IMR-90 (cell line): ENCODE measurements around the gene ALOX15B. TPM values are rescaled to one million over a fixed set of nuclear protein-coding genes. Genes with fewer than 3 reads are reported as not detected.

Experiments used
- ATAC-seq: fragments of 200-7000 bp; cut with Tn5 transposase; 2 replicates; pipeline ENCODE4 v1.9.1; 2020; ENCODE audit warnings: low read depth, mild to moderate bottlenecking, moderate library complexity
- BruUV-seq: library from RNA; stranded (reverse); fragments of 400-500 nt; replicated peaks from 2 replicates; lab custom pipeline; 2021; lab: Mats Ljungman, UMichigan
- CTCF ChIA-PET: fragments of 300-600 bp; formaldehyde crosslinking; extraction: SDS; loops from one replicate; lab custom pipeline; 2021; ENCODE audit warnings: antibody characterized with exemption; lab: Yijun Ruan, JAX
- POLR2A ChIA-PET: fragments of 300-600 bp; sonication (Branson Sonifier 250); formaldehyde crosslinking; loops from one replicate; lab custom pipeline; 2022; ENCODE audit warnings: antibody characterized with exemption; ENCODE audit not compliant: unreplicated experiment; lab: Charles Lee
- DNase-seq: peaks from one replicate; pipeline ENCODE4 v3.0.0; 2013
- H2AFZ ChIP-seq: replicated peaks from 2 replicates; pipeline ENCODE3; 2013; ENCODE audit warnings: low read length, mild to moderate bottlenecking; ENCODE audit not compliant: poor library complexity
- H2AK5ac ChIP-seq: 2 replicates; pipeline ENCODE4 v1.6.1; 2013; ENCODE audit warnings: low read depth, low read length, inconsistent platforms
- H2AK9ac ChIP-seq: replicated peaks from 2 replicates; pipeline ENCODE3; 2013; ENCODE audit warnings: mild to moderate bottlenecking, low read depth, low read length, moderate library complexity; ENCODE audit not compliant: poor library complexity
- H2BK120ac ChIP-seq: 2 replicates; pipeline ENCODE4 v1.6.1; 2013; ENCODE audit warnings: low read depth, low read length, inconsistent platforms
- H2BK15ac ChIP-seq: 3 replicates; pipeline ENCODE4 v1.6.1; 2013; ENCODE audit warnings: low read depth, low read length, inconsistent platforms
- H2BK20ac ChIP-seq: 2 replicates; pipeline ENCODE4 v1.6.1; 2013; ENCODE audit warnings: low read depth, mild to moderate bottlenecking, inconsistent platforms, low read length, moderate library complexity
- H2BK5ac ChIP-seq: 2 replicates; pipeline ENCODE4 v1.6.1; 2013; ENCODE audit warnings: mild to moderate bottlenecking, low read depth, low read length, inconsistent platforms; ENCODE audit not compliant: poor library complexity, severe bottlenecking
- H3K14ac ChIP-seq: replicated peaks from 2 replicates; pipeline ENCODE4 v1.6.1; 2013; ENCODE audit warnings: low read depth, low read length, inconsistent platforms
- H3K18ac ChIP-seq: 2 replicates; pipeline ENCODE4 v1.6.1; 2013; ENCODE audit warnings: low read depth, low read length, control low read depth
- H3K23ac ChIP-seq: 2 replicates; pipeline ENCODE4 v1.6.1; 2013; ENCODE audit warnings: low read depth, low read length, inconsistent platforms
- H3K27ac ChIP-seq: 2 replicates; pipeline ENCODE4 v1.5.1; 2013; ENCODE audit warnings: mild to moderate bottlenecking, control low read depth, low read length; ENCODE audit not compliant: insufficient read depth
- H3K27me3 ChIP-seq: 2 replicates; pipeline ENCODE4 v1.6.1; 2013; ENCODE audit warnings: low read length; ENCODE audit not compliant: control insufficient read depth, insufficient read depth
- H3K36me3 ChIP-seq: 2 replicates; pipeline ENCODE4 v1.6.1; 2013; ENCODE audit warnings: low read length, mixed read lengths; ENCODE audit not compliant: control insufficient read depth, insufficient read depth
- H3K4ac ChIP-seq: 2 replicates; pipeline ENCODE4 v1.6.1; 2013; ENCODE audit warnings: low read depth, low read length, inconsistent platforms
- H3K4me1 ChIP-seq: 2 replicates; pipeline ENCODE4 v1.6.1; 2013; ENCODE audit warnings: low read length, mixed read lengths; ENCODE audit not compliant: control insufficient read depth, insufficient read depth
- H3K4me2 ChIP-seq: 2 replicates; pipeline ENCODE4 v1.6.1; 2013; ENCODE audit warnings: low read depth, mild to moderate bottlenecking, control low read depth, low read length, moderate library complexity
- H3K4me3 ChIP-seq: 2 replicates; pipeline ENCODE4 v1.5.1; 2013; ENCODE audit warnings: low read depth, mild to moderate bottlenecking, control low read depth, low read length, moderate library complexity; ENCODE audit not compliant: insufficient read depth
- H3K56ac ChIP-seq: 2 replicates; pipeline ENCODE4 v1.6.1; 2013; ENCODE audit warnings: low read length, inconsistent platforms; ENCODE audit not compliant: insufficient read depth; ENCODE audit errors: extremely low read depth
- H3K79me1 ChIP-seq, 2 experiments: 2 replicates each; pipeline ENCODE4 v1.6.1; 2013; ENCODE audit warnings: low read length in 2 of 2, inconsistent platforms in 1 of 2, low read depth in 1 of 2
- H3K9ac ChIP-seq: 2 replicates; pipeline ENCODE4 v1.6.1; 2013; ENCODE audit warnings: low read depth, low read length, control low read depth
- H3K9me1 ChIP-seq: 2 replicates; pipeline ENCODE4 v1.6.1; 2013; ENCODE audit warnings: low read length, inconsistent platforms; ENCODE audit not compliant: insufficient read depth
- H3K9me3 ChIP-seq: 2 replicates; pipeline ENCODE4 v1.6.1; 2013; ENCODE audit warnings: low read length; ENCODE audit not compliant: control insufficient read depth, insufficient read depth
- H4K20me1 ChIP-seq: 2 replicates; pipeline ENCODE4 v1.6.1; 2013; ENCODE audit warnings: low read length, inconsistent platforms; ENCODE audit not compliant: insufficient read depth
- H4K5ac ChIP-seq: 2 replicates; pipeline ENCODE4 v1.6.1; 2013; ENCODE audit warnings: mild to moderate bottlenecking, low read depth, low read length, control low read depth
- H4K8ac ChIP-seq, 2 experiments: 2 replicates each; pipeline ENCODE4 v1.6.1; 2013; ENCODE audit warnings: low read depth in 2 of 2, low read length in 2 of 2, control low read depth in 1 of 2, inconsistent platforms in 1 of 2
- H4K91ac ChIP-seq: 2 replicates; pipeline ENCODE4 v1.6.1; 2013; ENCODE audit warnings: low read depth, low read length, inconsistent platforms; ENCODE audit not compliant: insufficient read depth
- BHLHE40 ChIP-seq: fragments of 150-350 bp; IDR thresholded peaks from 2 replicates; pipeline ENCODE4 v1.6.1; 2016; ENCODE audit warnings: mild to moderate bottlenecking, low read depth, low read length
- CEBPB ChIP-seq: IDR thresholded peaks from 2 replicates; pipeline ENCODE4 v1.6.1; 2012; ENCODE audit warnings: low read depth, low read length, improper control_type of control experiment
- CHD1 ChIP-seq: IDR thresholded peaks from 2 replicates; pipeline ENCODE4 v1.6.1; 2012; ENCODE audit warnings: low read depth, low read length, improper control_type of control experiment
- CTCF ChIP-seq: conservative IDR thresholded peaks from 2 replicates; pipeline ENCODE4 v1.5.1; 2012; ENCODE audit warnings: mild to moderate bottlenecking, low read depth, low read length, improper control_type of control experiment
- FOS ChIP-seq: fragments of 150-350 bp; IDR thresholded peaks from 2 replicates; pipeline ENCODE4 v1.6.1; 2016; ENCODE audit warnings: low read depth, low read length
- MAFK ChIP-seq: IDR thresholded peaks from 2 replicates; pipeline ENCODE4 v1.6.1; 2012; ENCODE audit warnings: low read depth, low read length, improper control_type of control experiment
- MAZ ChIP-seq: IDR thresholded peaks from 2 replicates; pipeline ENCODE4 v1.6.1; 2012; ENCODE audit warnings: low read depth, mild to moderate bottlenecking, low read length, improper control_type of control experiment, moderate library complexity, borderline replicate concordance
- MXI1 ChIP-seq: IDR thresholded peaks from 2 replicates; pipeline ENCODE4 v1.6.1; 2012; ENCODE audit warnings: low read depth, mild to moderate bottlenecking, low read length, moderate library complexity, borderline replicate concordance
- NFE2L2 ChIP-seq: fragments of 150-350 bp; IDR thresholded peaks from 2 replicates; pipeline ENCODE4 v1.6.1; 2016; ENCODE audit warnings: low read depth, mild to moderate bottlenecking, low read length
- POLR2A ChIP-seq: IDR thresholded peaks from 2 replicates; pipeline ENCODE4 v1.6.1; 2012; ENCODE audit warnings: mild to moderate bottlenecking, low read depth, low read length
- RAD21 ChIP-seq: IDR thresholded peaks from 2 replicates; pipeline ENCODE4 v1.6.1; 2012; ENCODE audit warnings: low read length, improper control_type of control experiment
- RCOR1 ChIP-seq: IDR thresholded peaks from 2 replicates; pipeline ENCODE4 v1.6.1; 2012; ENCODE audit warnings: mild to moderate bottlenecking, low read length, improper control_type of control experiment; ENCODE audit not compliant: insufficient replicate concordance
- RFX5 ChIP-seq: IDR thresholded peaks from 2 replicates; pipeline ENCODE4 v1.8.0; 2012; ENCODE audit warnings: low read depth, mild to moderate bottlenecking, low read length, moderate library complexity
- SMC3 ChIP-seq: fragments of 150-350 bp; IDR thresholded peaks from 2 replicates; pipeline ENCODE4 v1.6.1; 2016; ENCODE audit warnings: low read depth, mild to moderate bottlenecking, antibody characterized with exemption, low read length, moderate library complexity
- USF2 ChIP-seq: fragments of 150-350 bp; IDR thresholded peaks from 2 replicates; pipeline ENCODE4 v1.6.1; 2017; ENCODE audit warnings: mild to moderate bottlenecking, antibody characterized with exemption, low read length, low read depth
- WGBS, 2 experiments: methylation state at CpG; one replicate each; pipeline versions ENCODE4 v1.1.5 to v1.1.7; 2013; ENCODE audit warnings: missing lambda C conversion rate in 2 of 2; ENCODE audit not compliant: insufficient read length in 1 of 2; ENCODE audit errors: extremely low coverage in 2 of 2; 5-methylcytosine and 5-hydroxymethylcytosine counted together
- dilution Hi-C: fragments of 300-500 bp; cut with HindIII; formaldehyde crosslinking; loops from one replicate; pipeline ENCODE4 v1.14.3; 2018; ENCODE audit warnings: low sequenced_read_pairs; ENCODE audit not compliant: unreplicated experiment
- in situ Hi-C: fragments of 300-500 bp; cut with MboI; formaldehyde crosslinking; loops from 3 replicates; pipeline ENCODE4 v1.14.3; 2019; ENCODE audit warnings: low sequenced_read_pairs, inconsistent platforms, mixed read lengths
- intact Hi-C: fragments of 100-400 bp; cut with micrococcal nuclease; formaldehyde crosslinking; loops from 2 replicates; pipeline ENCODE4 v1.10.0; 2022
- polyA plus RNA-seq, 3 experiments: library from polyadenylated mRNA; depleted of rRNA; stranded (reverse); fragments of >200 nt; gene quantifications; 2 replicates each; pipeline ENCODE4 v1.2.3, GENCODE V29; 2012; ENCODE audit warnings: low replicate concordance in 1 of 3
- total RNA-seq: library from RNA; depleted of rRNA; stranded (reverse); fragments of >200 nt; gene quantifications from 2 replicates; pipeline ENCODE4 v1.2.3, GENCODE V29; 2012
- TF ChIP-seq, protein P1 (sequence below): fragments of 150-350 bp; IDR thresholded peaks from 2 replicates; pipeline ENCODE4 v1.6.1; 2016; ENCODE audit warnings: low read depth, mild to moderate bottlenecking, low read length, moderate library complexity, borderline replicate concordance

ALOX15B gene
- total and polyA plus RNA-seq, 2 of the 4 experiments (the other 2 are of a cell fraction): not detected

DNA sequence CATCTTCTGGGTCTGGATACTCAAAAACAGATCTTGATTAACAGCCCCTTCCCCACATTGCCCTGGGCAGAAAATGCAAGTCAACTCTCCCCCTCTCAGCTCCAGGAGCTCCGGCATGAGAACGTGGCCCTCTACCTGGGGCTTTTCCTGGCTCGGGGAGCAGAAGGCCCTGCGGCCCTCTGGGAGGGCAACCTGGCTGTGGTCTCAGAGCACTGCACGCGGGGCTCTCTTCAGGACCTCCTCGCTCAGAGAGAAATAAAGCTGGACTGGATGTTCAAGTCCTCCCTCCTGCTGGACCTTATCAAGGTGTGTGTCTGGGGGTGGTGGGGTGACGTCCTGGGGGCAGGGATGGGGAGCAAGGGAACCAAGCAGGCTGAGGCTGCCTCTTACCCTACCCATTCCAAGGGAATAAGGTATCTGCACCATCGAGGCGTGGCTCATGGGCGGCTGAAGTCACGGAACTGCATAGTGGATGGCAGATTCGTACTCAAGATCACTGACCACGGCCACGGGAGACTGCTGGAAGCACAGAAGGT lies 26.7 kb upstream of the ALOX15B start:
- intact Hi-C loops: no loop called here
- no peak overlapping the region for H3K4me2 ChIP-seq
- no peak for TF ChIP-seq MAZ
- TF ChIP-seq CTCF: no peak
- no peak for TF ChIP-seq SMC3
- TF ChIP-seq CEBPB: no peak
- no peak for TF ChIP-seq RAD21
- TF ChIP-seq RFX5: no peak
- no peak for TF ChIP-seq MAFK
- no peak for TF ChIP-seq MXI1
- no peak for TF ChIP-seq FOS
- no peak for TF ChIP-seq RCOR1
- no peak for TF ChIP-seq CHD1
- no peak for TF ChIP-seq BHLHE40
- TF ChIP-seq, protein P1, sequence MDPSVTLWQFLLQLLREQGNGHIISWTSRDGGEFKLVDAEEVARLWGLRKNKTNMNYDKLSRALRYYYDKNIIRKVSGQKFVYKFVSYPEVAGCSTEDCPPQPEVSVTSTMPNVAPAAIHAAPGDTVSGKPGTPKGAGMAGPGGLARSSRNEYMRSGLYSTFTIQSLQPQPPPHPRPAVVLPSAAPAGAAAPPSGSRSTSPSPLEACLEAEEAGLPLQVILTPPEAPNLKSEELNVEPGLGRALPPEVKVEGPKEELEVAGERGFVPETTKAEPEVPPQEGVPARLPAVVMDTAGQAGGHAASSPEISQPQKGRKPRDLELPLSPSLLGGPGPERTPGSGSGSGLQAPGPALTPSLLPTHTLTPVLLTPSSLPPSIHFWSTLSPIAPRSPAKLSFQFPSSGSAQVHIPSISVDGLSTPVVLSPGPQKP: no peak
- TF ChIP-seq NFE2L2: no peak
- no peak for TF ChIP-seq USF2
- TF ChIP-seq POLR2A: no peak

More for the DNA sequence above, 26.7 kb upstream of the ALOX15B start:
- ChIA-PET POLR2A (no interaction called here), CTCF (no interaction called here)
- Histone ChIP-seq H2AK5ac (no peak overlapping the region), H3K36me3 (no peaks in the 10 kb centered on the region), H3K4ac (no peak overlapping the region), H2BK120ac (no peak overlapping the region), H2BK15ac (no peak overlapping the region), H3K14ac (no peak overlapping the region), H2BK20ac (no peak overlapping the region), H3K4me1 (peaks cover 3% of the 10 kb centered on the region; the same call in 1 of the 2 replicates), H3K9me3 (no peaks in the 10 kb centered on the region), H3K27me3 (peaks cover 71% of the 10 kb centered on the region), H3K18ac (no peak overlapping the region), H3K56ac (no peak overlapping the region), H4K8ac (no peak overlapping the region), H3K23ac (no peak overlapping the region), H3K9ac (no peak overlapping the region), H3K9me1 (no peaks in the 10 kb centered on the region), H3K4me3 (no peak overlapping the region), H2AFZ (no peak overlapping the region), H2AK9ac (no peak overlapping the region), H3K79me1 (no peaks in the 10 kb centered on the region), H4K5ac (no peak overlapping the region), H4K91ac (no peak overlapping the region), H3K27ac (no peak overlapping the region), H2BK5ac (no peak overlapping the region), H4K20me1 (no peaks in the 10 kb centered on the region)
- in situ Hi-C loops: no loop called here
- DNase-seq: no peak
- BruUV-seq: no TSS peak
- dilution Hi-C loops: no loop called here
- 70% methylated on average over 4 of the region's 15 CpGs; no CpG with 5 or more reads in 1 of the 2 experiments for WGBS, 2 experiments
- ATAC-seq: no peak
